Amniotic epithelial cell (primary cell): ENCODE measurements around the gene PIK3CB.
A peak's percentile ranks its signal among the peaks of the same experiment; 100 is the strongest.
"Not testable (repeated sequence)": the region's sequence is repeated elsewhere in the genome, so short reads cannot be mapped to it uniquely, and the experiment has no call there.

ENCODE experiments used
- DNase-seq: peaks from one replicate; pipeline ENCODE4 v3.0.0-alpha.2; 2010; ENCODE audit warnings: low read depth

The PIK3CB gene

GRCh38 chr3:138680974-138681373 is 153.8 kb downstream of the PIK3CB start:
- DNase-seq = not testable (repeated sequence)

DNA sequence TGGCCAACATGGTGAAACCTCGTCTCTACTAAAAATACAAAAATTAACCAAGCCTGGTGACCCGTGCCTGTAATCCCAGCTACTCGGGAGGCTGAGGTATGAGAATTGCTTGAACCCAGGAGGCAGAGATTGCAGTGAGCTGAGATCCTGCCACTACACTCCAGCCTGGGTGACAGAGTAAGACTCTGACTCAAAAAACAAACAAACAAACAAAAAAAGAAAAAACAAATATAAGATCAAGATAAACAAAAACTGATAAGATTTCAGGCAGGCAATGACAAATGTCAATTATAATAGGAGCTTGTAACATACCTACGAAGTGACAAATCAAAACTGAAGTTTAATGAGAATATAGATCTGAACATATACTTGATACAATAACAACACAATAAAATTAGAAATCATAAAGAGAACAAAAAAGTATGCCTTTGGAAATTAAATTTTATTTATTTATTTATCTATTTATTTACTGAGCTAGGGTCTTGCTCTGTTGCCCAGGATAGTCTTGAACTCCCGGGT is 155.8 kb downstream of the PIK3CB start:
- DNase-seq = no peak

DNA sequence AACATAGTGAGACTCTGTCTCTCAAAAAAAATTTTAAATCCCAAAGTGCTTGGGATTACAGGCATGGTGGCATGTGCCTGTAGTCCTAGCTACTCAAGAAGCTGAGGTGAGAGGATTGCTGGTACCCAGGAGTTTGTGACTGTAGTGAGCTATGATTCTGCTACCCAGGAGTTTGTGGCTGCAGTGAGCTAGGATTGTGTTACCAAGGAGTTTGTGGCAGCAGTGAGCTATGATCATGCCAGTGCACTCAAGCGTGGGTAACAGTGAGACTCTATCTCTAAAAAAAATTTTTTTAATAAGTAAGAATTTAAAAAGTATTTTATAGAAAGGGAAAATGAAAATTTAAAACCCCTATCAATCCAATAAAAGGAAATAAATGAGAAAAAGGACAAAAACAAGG is 156.6 kb downstream of the PIK3CB start:
- no peak for DNase-seq

DNA sequence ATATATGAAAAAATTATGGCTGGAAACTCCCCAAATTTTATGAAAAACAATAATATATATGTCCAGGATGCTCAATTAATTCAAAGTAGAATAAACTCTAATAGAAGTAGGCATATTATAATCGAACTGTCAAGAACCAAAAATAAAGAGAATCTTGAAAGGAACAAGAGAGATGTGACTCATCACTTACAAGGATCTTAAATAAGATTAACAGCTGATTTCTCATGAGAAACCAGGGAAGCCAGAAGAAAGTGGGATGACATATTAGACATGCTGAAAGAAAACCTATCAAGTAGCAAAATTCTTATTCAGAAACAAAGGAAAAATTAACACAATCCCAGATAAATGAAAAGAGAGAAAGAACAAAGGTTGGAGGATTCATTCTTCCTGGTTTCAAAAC is 159.3 kb downstream of the PIK3CB start:
- peak; percentile 49 for DNase-seq

DNA sequence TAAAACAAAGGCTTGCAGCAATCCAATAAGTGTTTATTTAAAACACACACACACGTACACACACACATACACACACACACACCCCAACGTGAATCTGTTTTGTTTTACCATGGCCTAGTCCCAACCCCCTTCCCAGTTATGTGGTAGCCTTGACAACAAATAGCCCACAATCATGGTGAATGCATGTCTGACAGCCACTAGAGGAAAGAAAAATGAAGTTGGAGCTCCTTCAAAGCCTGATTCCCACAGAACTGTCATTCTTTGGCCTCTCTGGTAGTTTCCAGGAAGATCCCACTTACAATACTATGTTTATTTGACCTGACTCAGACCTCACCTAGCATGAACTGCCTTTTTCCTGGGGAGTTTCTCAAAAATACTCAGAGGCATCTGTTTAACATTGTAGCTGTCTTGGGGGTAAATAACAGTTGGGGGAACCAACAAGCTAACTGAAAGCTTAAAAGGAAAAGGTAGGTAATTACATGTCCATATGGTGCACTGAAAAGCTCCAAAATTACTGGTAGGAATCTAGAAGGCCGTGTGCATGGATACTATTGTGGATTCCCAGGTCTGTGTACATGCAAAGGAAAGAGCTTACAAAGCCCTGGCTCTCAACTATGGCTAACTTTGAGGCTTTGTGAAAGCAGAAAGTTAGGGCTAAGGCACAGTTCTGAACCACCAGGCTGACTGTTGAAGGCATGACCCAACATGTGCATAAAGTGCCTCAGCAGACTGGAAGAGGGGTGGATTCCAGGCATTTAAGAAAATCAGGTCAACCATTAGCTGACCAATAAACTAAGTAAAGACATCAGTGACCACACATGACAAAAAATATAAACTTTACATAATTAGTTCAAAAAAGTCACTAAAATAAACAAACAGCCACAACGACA is 160.8 kb downstream of the PIK3CB start:
- peak; percentile 92 for DNase-seq

DNA sequence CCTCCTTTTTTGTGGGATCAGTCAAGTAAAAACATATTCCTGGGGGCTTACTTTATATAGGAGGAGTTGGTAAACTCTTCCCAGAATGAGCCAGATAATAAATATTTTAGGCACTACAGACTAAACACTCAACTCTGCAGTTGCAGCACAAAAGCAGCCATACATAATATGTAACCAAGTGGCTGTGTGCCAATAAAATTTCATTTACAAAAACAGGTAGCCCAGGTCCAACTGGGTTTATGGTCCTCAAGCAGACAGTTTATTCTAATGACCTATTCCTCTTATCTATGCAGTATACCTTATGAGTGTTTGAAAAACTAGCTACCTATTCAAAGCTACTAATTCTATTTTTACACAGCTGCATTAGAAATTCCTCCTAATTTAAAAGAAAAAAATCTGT is 164.3 kb downstream of the PIK3CB start:
- no peak for DNase-seq

DNA sequence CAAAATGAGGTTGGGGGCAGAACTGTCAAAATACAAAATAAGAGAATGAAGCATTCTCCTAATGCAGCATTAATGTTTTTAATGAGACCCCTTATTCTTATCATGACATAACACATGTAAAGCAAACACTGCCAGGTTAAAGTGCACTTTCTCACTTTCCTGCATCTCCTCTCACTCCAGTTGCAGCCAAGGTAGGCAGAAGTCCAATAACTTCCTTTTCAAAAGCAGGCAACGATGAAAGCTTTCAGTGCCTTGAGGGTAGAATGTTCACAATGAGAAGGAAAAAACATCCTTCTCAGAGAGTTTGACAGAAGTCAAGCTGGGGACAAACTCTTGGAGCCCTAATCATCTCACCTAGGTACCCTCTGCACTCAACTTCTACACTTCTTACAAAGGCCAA is 166.6 kb downstream of the PIK3CB start:
- no peak for DNase-seq

DNA sequence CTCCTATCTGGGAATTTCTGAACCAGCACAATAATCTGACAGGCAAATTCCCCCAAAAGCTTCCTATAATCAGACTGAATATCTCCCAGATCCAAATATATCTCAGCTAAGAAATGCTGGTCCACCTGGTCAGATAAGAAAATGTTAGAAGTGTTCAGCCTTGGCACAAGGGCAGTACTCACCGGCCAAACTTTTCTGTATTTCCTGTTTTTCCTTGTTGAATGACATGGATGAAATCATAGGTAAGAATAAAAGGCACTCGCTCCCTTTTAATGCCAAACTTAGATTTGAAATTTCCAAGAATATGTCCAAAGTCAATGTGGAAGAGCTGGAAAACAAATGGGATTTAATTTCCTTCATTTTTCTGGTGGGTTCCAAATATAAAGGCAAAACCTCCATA is 177.2 kb downstream of the PIK3CB start:
- DNase-seq = no peak

DNA sequence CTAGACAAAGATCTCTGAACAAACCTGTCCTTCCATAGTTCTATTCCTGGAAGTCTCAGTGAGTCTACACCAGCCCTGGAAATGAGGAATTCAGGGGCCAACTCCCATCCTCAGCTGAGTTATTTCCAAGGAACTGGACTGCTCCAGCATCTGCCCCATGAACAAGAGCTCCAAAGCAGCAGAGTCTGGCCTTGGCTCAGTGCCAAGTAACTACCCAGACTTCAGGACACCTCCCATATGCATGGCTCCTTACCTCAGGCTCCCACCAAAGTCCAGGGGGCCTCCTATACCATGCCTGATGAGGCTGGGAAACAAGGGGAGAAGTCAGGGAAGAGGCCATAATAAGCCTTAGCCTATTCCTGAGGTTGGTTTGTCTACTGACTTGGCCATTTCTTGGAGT is 181.2 kb downstream of the PIK3CB start:
- no peak for DNase-seq

DNA sequence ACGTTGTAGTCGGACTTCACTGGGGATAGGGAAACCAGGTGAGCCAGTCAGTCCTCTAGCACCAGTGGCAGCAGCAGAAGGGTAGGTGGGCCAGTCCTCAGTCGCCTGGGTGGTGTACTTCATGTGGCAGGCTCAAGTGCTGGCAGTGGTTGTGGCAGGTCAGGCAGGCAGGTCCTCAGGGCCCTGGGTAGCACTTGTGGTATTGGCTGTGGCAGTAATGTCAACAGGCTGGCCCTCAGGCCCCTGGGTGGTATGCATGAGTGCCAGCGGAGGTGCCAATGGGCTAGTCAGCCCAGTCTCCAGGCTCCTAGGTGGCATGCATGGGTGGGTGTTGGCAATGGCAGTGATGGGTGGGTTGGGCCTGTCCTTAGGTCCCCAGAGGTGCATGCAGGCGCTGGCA is 185.6 kb downstream of the PIK3CB start:
- no peak for DNase-seq

DNA sequence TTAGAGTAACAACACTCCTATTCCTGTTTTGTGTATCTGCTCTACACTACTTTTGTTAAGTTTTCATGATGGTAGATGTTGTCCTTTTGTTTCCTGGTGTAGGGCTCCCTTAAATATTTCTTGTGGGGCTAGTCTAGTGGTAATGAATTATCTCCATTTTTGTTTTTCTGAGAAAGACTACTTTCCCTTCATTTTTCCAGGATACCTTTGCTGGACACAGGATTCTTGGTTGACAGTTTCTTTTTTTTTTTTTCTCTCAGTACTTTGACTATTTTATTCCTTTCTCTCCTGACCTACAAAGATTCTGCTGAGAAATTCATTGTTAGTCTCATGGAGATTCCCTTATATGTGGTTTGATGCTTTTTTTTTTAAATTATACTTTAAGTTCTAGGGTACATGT is 188.2 kb downstream of the PIK3CB start:
- DNase-seq = no peak

DNA sequence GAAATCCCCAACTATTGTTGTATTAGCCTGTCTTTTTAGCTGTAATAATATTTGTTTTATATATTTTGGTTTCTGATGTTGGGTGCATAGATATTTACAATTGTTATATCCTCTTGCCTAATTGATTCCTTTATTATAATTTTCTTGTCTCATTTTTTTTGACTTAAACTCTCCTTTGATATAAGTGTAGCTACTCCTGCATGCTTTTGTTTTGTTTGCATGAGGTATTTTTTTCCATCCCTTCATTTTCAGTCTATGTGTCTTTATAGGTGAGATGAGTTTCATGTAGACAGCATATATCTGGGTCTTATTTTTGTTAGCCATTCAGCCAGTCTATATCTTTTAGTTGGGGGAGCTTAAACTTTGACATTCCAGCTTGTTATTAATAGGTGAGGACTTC is 188.7 kb downstream of the PIK3CB start:
- DNase-seq = no peak

GRCh38 chr3:138642927-138643253 is 191.8 kb downstream of the PIK3CB start:
- no peak for DNase-seq

- no peak for DNase-seq
Measured at GRCh38 chr3:138642226-138642926, 192.4 kb downstream of the PIK3CB start.

DNA sequence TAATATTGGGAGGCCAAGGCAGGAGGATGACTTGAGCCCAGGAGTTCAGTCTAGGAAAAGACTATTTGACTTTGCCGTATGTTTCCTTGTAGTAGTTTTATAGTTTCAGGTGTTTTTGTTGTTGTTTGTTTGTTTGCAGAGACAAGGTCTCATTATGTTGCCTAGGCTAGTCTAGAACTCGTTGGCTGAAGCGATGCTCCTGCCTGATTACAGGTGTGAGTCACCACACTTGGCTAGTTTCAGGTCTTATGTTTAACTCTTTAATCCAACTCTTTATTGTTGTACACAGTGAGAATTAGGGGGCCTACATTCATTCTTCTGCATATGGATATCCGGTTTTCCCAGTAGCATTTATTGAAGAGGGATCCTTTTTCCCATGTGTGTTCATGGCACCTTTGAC is 194.2 kb downstream of the PIK3CB start:
- no peak for DNase-seq

- DNase-seq = no peak
Measured at GRCh38 chr3:138638641-138639040, 196.1 kb downstream of the PIK3CB start.

GRCh38 chr3:138629526-138629925 is 205.2 kb downstream of the PIK3CB start:
- no peak for DNase-seq

- DNase-seq = peak; percentile 74
Measured at GRCh38 chr3:138625707-138626365, 208.9 kb downstream of the PIK3CB start.

DNA sequence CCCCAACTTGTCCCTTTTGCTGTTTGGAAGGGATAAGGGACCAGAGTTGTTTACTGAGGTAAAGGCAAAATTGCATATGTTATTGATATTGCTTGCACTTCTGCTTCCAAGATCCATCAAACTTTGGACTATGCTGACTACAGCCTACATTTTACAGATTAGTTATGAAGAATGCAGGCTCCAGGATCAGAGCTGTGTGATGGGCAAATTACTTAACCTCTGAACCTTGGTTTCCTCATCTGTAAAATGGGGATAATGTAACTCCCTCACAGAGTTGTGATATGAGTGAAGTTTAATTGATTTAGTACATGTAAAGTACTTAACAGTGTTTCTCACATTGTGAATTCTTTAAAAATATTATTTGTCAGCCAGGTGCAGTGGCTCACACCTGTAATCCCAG is 210.2 kb downstream of the PIK3CB start:
- DNase-seq = no peak

GRCh38 chr3:138620431-138620830 is 214.3 kb downstream of the PIK3CB start:
- peak; percentile 29 for DNase-seq

DNA sequence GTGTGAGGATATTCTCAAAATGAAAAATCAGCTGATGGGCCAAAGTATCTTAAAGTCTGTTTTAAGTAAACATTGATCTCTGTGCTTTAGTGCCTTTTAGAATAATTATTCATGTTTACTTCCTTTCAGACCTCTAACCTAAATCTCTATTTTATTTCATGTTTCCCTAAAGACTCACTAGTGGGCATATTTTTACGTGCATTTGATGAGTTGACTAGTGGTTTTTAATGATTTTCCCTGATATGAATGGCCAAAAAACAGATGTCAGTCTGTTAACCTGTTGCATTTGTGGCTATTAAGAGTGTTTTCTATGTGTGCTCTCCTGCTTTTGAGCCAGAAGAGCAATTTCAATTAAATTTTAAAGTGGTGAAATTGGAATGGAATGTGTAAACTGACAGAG is 219.3 kb downstream of the PIK3CB start:
- DNase-seq = no peak

DNA sequence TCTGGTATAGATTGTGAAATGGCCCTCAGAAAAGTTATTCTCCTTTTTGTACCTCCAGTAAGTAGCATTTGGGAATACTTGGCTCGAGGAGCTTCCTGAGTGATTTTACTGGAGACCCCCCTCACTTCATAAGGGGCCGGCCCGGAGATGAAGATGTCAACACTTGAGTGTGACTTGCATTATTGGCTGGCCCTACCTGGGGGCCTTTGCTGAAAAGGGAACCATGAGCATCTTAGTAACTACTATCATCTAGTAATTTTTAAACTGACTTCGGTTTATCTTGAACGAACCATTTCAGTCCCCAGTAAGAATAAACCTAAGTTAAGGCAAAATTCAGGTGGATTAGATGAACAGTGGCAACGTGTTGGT is 224.8 kb downstream of the PIK3CB start:
- no peak for DNase-seq
